A172 (cell line): ENCODE data around the gene PLEKHB2. TPM values are rescaled to one million over a fixed set of nuclear protein-coding genes. Genes with fewer than 3 reads are reported as not detected.

Source experiments
- total RNA-seq: library from RNA; depleted of rRNA; stranded (reverse); fragments of >200 nt; shearing (Covaris generic); gene quantifications from 2 replicates; pipeline ENCODE4 v1.2.3, GENCODE V29; 2014; rRNA removed

The PLEKHB2 gene
- total RNA-seq, 1 experiment from 2014 or later: 159 TPM

Other genes with a start within 250 kb of the PLEKHB2 start
- gene FAM168B, start 11.9 kb upstream of the PLEKHB2 start, total RNA-seq: 116 and 123 TPM in 2 replicates
- not detected in 2 replicates for gene POTEE, start 104.2 kb downstream of the PLEKHB2 start, total RNA-seq